Stimulated activated CD8-positive, alpha-beta memory T cell treated with anti-CD3 and anti-CD28 coated beads, Interleukin-7, amount 100 ng/mL, for 1 hour (primary cell): Measurements from ENCODE around the gene ARHGAP26.
"Not testable (repeated sequence)": the region's sequence is repeated elsewhere in the genome, so short reads cannot be mapped to it uniquely, and the experiment has no call there.

Source experiments
- DNase-seq, 2 donors: peaks; one replicate each; pipeline ENCODE4 v3.0.0-alpha.2; 2020; ENCODE audit warnings: low read depth in 2 of 2

ARHGAP26 gene

GRCh38 chr5:143117821-143118220 lies 347.6 kb downstream of the ARHGAP26 start:
- no peak for DNase-seq

GRCh38 chr5:143118222-143118621 lies 348.0 kb downstream of the ARHGAP26 start:
- DNase-seq = no peak

- DNase-seq = not testable (repeated sequence)
These were observed 348.6 kb downstream of the ARHGAP26 start for GRCh38 chr5:143118818-143119217.

- DNase-seq = no peak
These were observed 349.2 kb downstream of the ARHGAP26 start for GRCh38 chr5:143119291-143119769.

- no peak for DNase-seq
These were observed 349.7 kb downstream of the ARHGAP26 start for GRCh38 chr5:143119881-143120341.

GRCh38 chr5:143120460-143121134 lies 350.4 kb downstream of the ARHGAP26 start:
- no peak for DNase-seq

- DNase-seq = no peak
These were observed 350.9 kb downstream of the ARHGAP26 start for GRCh38 chr5:143121135-143121475.

GRCh38 chr5:143124593-143124992 lies 354.4 kb downstream of the ARHGAP26 start:
- no peak for DNase-seq

GRCh38 chr5:143126174-143127019 lies 356.2 kb downstream of the ARHGAP26 start:
- DNase-seq = no peak

GRCh38 chr5:143128412-143129071 lies 358.4 kb downstream of the ARHGAP26 start:
- no peak for DNase-seq

GRCh38 chr5:143129203-143129602 lies 359.0 kb downstream of the ARHGAP26 start:
- no peak for DNase-seq

GRCh38 chr5:143129910-143130612 lies 359.9 kb downstream of the ARHGAP26 start:
- DNase-seq = no peak

GRCh38 chr5:143130613-143131305 lies 360.6 kb downstream of the ARHGAP26 start:
- no peak for DNase-seq

- no peak for DNase-seq
These were observed 361.8 kb downstream of the ARHGAP26 start for GRCh38 chr5:143131972-143132371.

GRCh38 chr5:143132739-143133138 lies 362.6 kb downstream of the ARHGAP26 start:
- DNase-seq = no peak

- no peak for DNase-seq
These were observed 363.5 kb downstream of the ARHGAP26 start for GRCh38 chr5:143133721-143134120.

- no peak for DNase-seq
These were observed 364.1 kb downstream of the ARHGAP26 start for GRCh38 chr5:143134269-143134668.

- DNase-seq = no peak
These were observed 364.7 kb downstream of the ARHGAP26 start for GRCh38 chr5:143134900-143135299.

- DNase-seq = no peak
These were observed 365.8 kb downstream of the ARHGAP26 start for GRCh38 chr5:143135832-143136551.

GRCh38 chr5:143138839-143139238 lies 368.7 kb downstream of the ARHGAP26 start:
- no peak for DNase-seq
